ENCODE measurements around the gene SIAH2. TPM values are rescaled to one million over a fixed set of nuclear protein-coding genes. Genes with fewer than 3 reads are reported as not detected.

SIAH2 gene
- total RNA-seq, 1 donor from 2014 or later: 31.7 TPM

DNA sequence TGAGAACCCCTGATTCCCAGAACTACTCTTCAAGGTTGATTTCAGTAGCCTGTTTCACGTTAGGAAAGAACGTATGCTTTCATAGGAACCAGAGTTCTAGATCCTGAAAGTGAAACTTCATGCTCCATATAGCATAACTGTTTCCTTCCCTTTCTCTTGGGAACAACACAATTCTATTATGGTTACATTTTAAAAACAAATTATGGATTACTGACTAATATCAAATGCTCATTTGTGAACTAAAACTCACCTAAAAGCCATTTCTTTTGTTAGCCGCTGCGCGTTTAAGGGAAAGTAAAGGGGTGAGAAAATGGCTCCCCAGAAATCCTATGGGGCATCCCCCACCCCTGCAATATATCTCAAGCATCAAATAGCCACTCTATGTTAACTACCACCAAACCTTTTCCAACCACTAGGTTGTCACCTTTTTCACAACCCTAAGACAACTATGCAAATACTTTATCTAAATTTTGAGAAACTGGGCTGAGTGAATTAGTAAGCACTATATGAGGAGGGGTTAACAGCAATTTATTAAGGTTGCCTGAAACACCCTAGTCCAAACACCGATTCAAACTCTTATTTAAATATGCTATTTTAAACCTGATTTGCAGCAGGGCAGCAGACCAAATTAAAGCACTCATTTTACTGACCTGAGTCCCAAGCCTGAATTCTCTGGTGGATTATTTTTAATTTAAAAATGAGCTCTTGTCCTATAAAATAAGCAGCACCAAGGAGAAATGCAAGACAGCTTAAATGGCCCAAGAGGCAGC, 2.4 kb downstream of the SIAH2 start:
- peak overlapping the region; percentile 76 for H3K4me3 ChIP-seq (ENCODE audit: low read depth, low read length)
- H3K36me3 ChIP-seq (ENCODE audit: control insufficient read depth, insufficient read depth, low read length): no peaks in the 10 kb centered on the region
- TF ChIP-seq, protein P1, sequence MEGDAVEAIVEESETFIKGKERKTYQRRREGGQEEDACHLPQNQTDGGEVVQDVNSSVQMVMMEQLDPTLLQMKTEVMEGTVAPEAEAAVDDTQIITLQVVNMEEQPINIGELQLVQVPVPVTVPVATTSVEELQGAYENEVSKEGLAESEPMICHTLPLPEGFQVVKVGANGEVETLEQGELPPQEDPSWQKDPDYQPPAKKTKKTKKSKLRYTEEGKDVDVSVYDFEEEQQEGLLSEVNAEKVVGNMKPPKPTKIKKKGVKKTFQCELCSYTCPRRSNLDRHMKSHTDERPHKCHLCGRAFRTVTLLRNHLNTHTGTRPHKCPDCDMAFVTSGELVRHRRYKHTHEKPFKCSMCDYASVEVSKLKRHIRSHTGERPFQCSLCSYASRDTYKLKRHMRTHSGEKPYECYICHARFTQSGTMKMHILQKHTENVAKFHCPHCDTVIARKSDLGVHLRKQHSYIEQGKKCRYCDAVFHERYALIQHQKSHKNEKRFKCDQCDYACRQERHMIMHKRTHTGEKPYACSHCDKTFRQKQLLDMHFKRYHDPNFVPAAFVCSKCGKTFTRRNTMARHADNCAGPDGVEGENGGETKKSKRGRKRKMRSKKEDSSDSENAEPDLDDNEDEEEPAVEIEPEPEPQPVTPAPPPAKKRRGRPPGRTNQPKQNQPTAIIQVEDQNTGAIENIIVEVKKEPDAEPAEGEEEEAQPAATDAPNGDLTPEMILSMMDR (IDR thresholded peaks at IDR 0.05; ENCODE audit: insufficient read depth, low read length, poor library complexity, severe bottlenecking): no peak
- no peak for DNase-seq (ENCODE audit: low read depth)
- H3K27me3 ChIP-seq (ENCODE audit: control insufficient read depth, insufficient read depth, low read length): no peaks in the 10 kb centered on the region

DNA sequence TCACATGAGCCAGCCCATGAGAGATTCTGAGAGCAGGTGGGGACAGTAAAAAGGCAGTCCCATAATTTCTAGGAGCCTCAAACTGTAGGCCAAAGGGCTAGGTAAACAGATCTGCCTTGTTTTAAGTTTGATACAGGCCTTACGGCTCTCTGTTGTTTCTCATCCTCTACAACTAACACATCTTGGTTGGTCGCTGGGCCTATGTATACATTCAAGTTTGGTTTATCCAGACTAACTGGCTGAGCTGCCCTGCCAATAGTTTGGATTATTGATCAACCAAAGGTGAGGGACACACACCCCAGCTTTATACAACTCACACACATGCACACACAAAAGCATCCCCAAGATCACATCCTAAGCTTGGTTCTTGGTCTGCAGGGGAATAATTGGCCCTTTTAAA, 3.0 kb downstream of the SIAH2 start:
- Histone ChIP-seq H3K27me3 (ENCODE audit: control insufficient read depth, insufficient read depth, low read length) (no peaks in the 10 kb centered on the region), H3K4me3 (ENCODE audit: low read depth, low read length) (peak overlapping the region; percentile 14), H3K36me3 (ENCODE audit: control insufficient read depth, insufficient read depth, low read length) (no peaks in the 10 kb centered on the region)
- DNase-seq (ENCODE audit: low read depth): no peak
- TF ChIP-seq, protein P1 (IDR thresholded peaks at IDR 0.05; ENCODE audit: insufficient read depth, low read length, poor library complexity, severe bottlenecking): no peak

DNA sequence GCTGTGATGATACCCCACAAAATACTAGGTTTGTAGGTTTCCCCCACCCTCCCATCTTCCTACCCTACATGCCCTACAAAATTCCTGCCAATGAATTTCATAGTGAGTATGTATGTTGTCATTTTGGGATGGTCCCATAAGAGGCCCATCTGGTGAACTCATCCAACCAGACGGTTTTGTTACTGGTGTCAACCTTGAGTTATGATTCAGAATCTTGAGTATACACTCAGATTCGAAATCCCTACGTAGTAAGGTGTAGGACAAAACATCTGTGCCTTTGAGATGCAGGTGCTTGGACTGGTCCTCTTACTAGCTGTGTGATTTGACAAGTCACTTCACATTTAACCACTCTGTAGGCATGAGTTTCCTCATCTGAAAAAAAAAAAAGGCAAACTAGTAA, 3.6 kb downstream of the SIAH2 start:
- H3K27me3 ChIP-seq (ENCODE audit: control insufficient read depth, insufficient read depth, low read length): no peaks in the 10 kb centered on the region
- no peaks in the 10 kb centered on the region for H3K36me3 ChIP-seq (ENCODE audit: control insufficient read depth, insufficient read depth, low read length)
- TF ChIP-seq, protein P1 (IDR thresholded peaks at IDR 0.05; ENCODE audit: insufficient read depth, low read length, poor library complexity, severe bottlenecking): no peak
- DNase-seq (ENCODE audit: low read depth): no peak
- H3K4me3 ChIP-seq (ENCODE audit: low read depth, low read length): no peak overlapping the region

DNA sequence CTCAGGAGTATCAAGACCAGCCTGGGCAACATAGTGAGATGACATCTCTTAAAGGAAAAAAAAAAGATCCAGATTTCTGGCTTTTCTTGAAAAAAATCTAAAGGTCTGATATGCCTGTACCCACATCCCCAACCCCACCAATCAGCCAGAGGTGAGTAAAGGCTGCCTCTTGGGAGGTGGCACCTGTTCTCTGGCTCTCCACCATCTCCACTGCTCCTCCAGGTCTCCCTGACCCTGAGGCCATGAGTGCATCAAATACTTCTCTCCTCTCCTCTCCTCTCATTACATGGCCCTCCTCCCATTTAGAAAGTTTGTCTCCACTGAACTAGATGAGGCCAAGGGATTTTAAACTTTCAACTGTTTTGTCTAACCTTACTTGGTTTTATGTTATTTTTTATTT, 5.2 kb downstream of the SIAH2 start:
- Histone ChIP-seq H3K27me3 (ENCODE audit: control insufficient read depth, insufficient read depth, low read length) (no peaks in the 10 kb centered on the region), H3K36me3 (ENCODE audit: control insufficient read depth, insufficient read depth, low read length) (no peaks in the 10 kb centered on the region)
- TF ChIP-seq, protein P1 (IDR thresholded peaks at IDR 0.05; ENCODE audit: insufficient read depth, low read length, poor library complexity, severe bottlenecking): no peak

DNA sequence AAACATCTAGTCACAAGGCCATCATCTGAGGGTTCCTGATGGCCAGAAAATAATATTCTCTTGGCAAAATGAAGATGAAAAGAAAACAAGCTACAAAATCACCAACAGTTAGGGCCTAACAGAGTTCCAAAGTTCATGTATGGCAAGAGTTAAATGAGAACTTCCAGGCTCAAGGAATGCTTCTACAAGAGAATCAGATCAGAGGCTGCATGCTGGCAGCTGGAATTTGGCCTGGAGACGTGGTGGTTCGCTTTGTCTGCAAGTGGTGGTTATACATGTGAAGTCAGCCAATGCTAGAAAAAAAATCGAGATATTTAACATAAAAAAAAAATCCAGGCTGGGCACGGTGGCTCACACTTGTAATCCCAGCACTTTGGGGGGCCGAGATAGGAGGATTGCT, 5.6 kb downstream of the SIAH2 start:
- Histone ChIP-seq H3K36me3 (ENCODE audit: control insufficient read depth, insufficient read depth, low read length) (no peaks in the 10 kb centered on the region), H3K4me3 (ENCODE audit: low read depth, low read length) (no peak overlapping the region), H3K27me3 (ENCODE audit: control insufficient read depth, insufficient read depth, low read length) (no peaks in the 10 kb centered on the region)
- DNase-seq (ENCODE audit: low read depth): no peak
- TF ChIP-seq, protein P1 (IDR thresholded peaks at IDR 0.05; ENCODE audit: insufficient read depth, low read length, poor library complexity, severe bottlenecking): no peak

More for the DNA sequence above, 5.2 kb downstream of the SIAH2 start:
- DNase-seq (ENCODE audit: low read depth): no peak
- no peak overlapping the region for H3K4me3 ChIP-seq (ENCODE audit: low read depth, low read length)
